NT2/D1 (cell line): ENCODE results near the gene TFF1.

Experiments used
- DNase-seq: peaks from one replicate; pipeline ENCODE4 v3.0.0-alpha.2; 2011; ENCODE audit warnings: low read depth, low spot score
- H3K27me3 ChIP-seq: 2 replicates; pipeline ENCODE4 v1.6.0; 2011; ENCODE audit warnings: mild to moderate bottlenecking; ENCODE audit not compliant: insufficient read length, insufficient read depth
- H3K36me3 ChIP-seq: 2 replicates; pipeline ENCODE4 v1.6.1; 2011; ENCODE audit warnings: mild to moderate bottlenecking, low read length, mixed read lengths; ENCODE audit not compliant: insufficient read depth, insufficient read length
- H3K4me1 ChIP-seq: 2 replicates; pipeline ENCODE4 v1.5.1; 2011; ENCODE audit not compliant: insufficient read depth, insufficient read length
- H3K4me3 ChIP-seq: 2 replicates; pipeline ENCODE4 v1.5.1; 2011; ENCODE audit warnings: low read depth; ENCODE audit not compliant: insufficient read length
- H3K9ac ChIP-seq: 2 replicates; pipeline ENCODE4 v1.6.0; 2011; ENCODE audit warnings: low read depth; ENCODE audit not compliant: insufficient read length
- H3K9me3 ChIP-seq: 2 replicates; pipeline ENCODE4 v1.5.1; 2011; ENCODE audit warnings: mild to moderate bottlenecking, low read length; ENCODE audit not compliant: insufficient read depth
- SUZ12 ChIP-seq: IDR thresholded peaks from 2 replicates; pipeline ENCODE4 v1.6.1; 2011; ENCODE audit not compliant: insufficient read length, insufficient read depth; ENCODE audit errors: extremely low read depth
- YY1 ChIP-seq: IDR thresholded peaks from 2 replicates; pipeline ENCODE4 v1.6.1; 2011; ENCODE audit not compliant: insufficient read length, insufficient read depth
- ZNF274 ChIP-seq: IDR thresholded peaks from 2 replicates; pipeline ENCODE4 v1.6.1; 2011; ENCODE audit warnings: mild to moderate bottlenecking, low read depth, low read length

The TFF1 gene

DNA sequence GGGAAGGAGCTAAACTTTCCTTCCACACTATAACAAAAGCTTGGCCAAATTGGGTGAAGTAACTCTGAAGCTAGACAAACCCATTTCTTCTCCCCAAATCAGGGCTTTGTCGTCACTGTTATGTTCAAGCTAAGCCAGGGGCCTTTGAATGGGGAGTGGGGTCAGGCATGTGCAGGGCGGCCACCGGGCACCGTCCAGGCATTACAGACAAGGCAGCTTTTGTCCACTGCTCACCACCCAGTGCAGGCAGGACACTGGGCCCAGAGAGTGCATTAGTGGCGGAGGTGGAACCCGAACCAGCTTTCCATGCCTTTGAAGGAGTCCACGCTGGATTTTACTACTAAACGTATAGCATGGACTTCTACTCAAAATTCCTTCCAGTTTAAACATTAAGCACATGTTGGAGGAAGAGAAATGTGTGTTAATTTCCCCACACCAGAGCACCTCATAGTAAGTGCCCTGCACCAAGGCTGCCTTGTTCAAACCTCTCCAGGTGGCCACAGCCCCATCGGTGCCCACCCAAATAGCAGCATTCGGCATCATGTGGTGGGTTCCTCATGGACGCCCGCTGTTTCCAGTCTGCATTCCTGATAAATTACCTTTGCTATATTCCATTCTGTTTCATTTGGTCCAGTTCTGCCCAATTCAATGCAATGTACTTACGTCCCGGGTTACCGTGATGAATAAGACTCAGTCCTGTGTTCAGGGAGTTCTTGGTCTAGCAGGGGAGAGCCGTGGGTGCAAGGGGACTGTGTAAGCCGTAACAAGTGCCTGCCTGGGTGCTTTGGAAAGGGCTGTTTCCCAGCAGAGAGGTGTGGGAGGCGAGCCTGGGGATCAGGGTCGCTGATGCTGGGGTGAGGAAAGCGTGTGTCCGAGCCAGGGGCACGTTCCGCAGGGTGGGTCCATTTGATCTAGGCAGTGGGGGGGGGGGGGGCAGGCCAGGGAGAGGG lies 39.0 kb upstream of the TFF1 start:
- Histone ChIP-seq H3K36me3 (no peaks in the 10 kb centered on the region), H3K4me3 (no peak overlapping the region), H3K9ac (no peak overlapping the region), H3K9me3 (peaks cover 9% of the 10 kb centered on the region), H3K27me3 (peaks cover 2% of the 10 kb centered on the region), H3K4me1 (peaks cover 6% of the 10 kb centered on the region)
- no peak for TF ChIP-seq ZNF274
- no peak for TF ChIP-seq YY1
- DNase-seq, result no peak

- peaks cover 9% of the 10 kb centered on the region for H3K9me3 ChIP-seq
- no peak overlapping the region for H3K4me3 ChIP-seq
- H3K36me3 ChIP-seq, result no peaks in the 10 kb centered on the region
- no peak overlapping the region for H3K9ac ChIP-seq
- TF ChIP-seq ZNF274 (no peak), SUZ12 (no peak), YY1 (no peak)
- DNase-seq, result no peak
- H3K27me3 ChIP-seq, result peaks cover 2% of the 10 kb centered on the region
- peaks cover 6% of the 10 kb centered on the region for H3K4me1 ChIP-seq
These were observed 38.2 kb upstream of the TFF1 start for GRCh38 chr21:42404539-42404938.

DNA sequence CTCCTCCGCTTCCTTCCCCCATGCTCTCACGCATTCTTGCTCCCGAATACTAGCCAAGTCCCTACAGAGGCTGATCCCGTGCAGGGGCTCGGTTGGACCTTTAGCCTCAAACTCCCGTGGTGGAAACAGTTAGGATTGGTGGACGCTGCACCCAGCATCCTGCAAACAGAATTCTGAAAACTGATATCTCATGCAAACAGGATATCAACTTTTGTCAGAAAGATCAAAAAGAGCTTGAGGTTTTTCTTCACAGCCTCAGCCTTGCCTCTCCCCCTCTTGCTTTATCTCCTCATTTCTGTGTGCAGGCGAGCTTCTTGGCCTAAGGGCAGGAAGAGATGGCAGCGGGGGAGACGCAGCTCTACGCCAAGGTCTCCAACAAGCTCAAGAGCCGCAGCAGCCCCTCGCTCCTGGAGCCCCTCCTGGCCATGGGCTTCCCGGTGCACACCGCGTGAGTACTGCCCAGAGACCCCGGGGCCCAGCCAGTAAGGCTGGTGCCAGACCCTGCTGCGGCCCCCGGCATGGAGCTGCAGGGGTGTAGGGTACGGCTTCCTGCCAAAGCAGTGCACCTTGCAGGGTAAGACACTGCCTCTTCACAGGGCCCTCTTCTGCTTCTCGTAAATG lies 37.4 kb upstream of the TFF1 start, which contains the start of gene UBASH3A:
TSS of gene UBASH3A (plus strand) at position 292 of the 621 bp plus-strand sequence. CDS start at position 336, 44 bp downstream.
- peaks cover 2% of the 10 kb centered on the region for H3K27me3 ChIP-seq
- no peaks in the 10 kb centered on the region for H3K36me3 ChIP-seq
- H3K4me1 ChIP-seq, result peaks cover 6% of the 10 kb centered on the region
- no peak within 1 kb of the TSS for H3K4me3 ChIP-seq
- DNase-seq, result no peak
- H3K9me3 ChIP-seq, result peaks cover 9% of the 10 kb centered on the region
- no peak within 1 kb of the TSS for H3K9ac ChIP-seq
- TF ChIP-seq YY1 (no peak), ZNF274 (no peak), SUZ12 (no peak)

GRCh38 chr21:42401820-42402251 lies 35.5 kb upstream of the TFF1 start:
- Histone ChIP-seq H3K9me3 (peaks cover 9% of the 10 kb centered on the region), H3K36me3 (no peaks in the 10 kb centered on the region), H3K9ac (no peak overlapping the region), H3K4me1 (peaks cover 6% of the 10 kb centered on the region), H3K27me3 (peaks cover 2% of the 10 kb centered on the region), H3K4me3 (no peak overlapping the region)
- DNase-seq, result no peak
- TF ChIP-seq YY1 (no peak), ZNF274 (no peak), SUZ12 (no peak)

DNA sequence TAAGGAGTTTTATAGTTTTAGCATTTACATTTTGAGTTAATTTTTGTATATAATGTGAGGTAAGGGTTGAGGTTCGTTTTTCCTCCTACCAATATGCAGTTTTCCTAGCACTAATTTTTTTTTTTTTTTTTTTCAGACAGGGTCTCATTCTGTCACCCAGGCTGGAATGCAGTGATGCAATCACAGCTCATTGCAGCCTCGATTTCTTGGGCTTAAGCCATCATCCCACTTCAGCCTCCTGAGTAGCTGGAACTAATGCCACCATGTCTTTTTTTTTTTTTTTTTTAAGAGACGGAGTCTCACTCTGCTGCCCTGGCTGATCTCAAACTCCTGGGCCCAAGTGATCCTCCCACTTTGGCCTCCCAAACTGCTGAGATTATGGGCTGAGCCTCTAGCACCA lies 34.8 kb upstream of the TFF1 start:
- DNase-seq, result no peak
- peaks cover 6% of the 10 kb centered on the region for H3K4me1 ChIP-seq
- peaks cover 9% of the 10 kb centered on the region for H3K9me3 ChIP-seq
- no peaks in the 10 kb centered on the region for H3K36me3 ChIP-seq
- H3K27me3 ChIP-seq, result no peaks in the 10 kb centered on the region
- TF ChIP-seq YY1 (no peak), SUZ12 (no peak), ZNF274 (no peak)
- H3K4me3 ChIP-seq, result no peak overlapping the region
- H3K9ac ChIP-seq, result no peak overlapping the region

DNA sequence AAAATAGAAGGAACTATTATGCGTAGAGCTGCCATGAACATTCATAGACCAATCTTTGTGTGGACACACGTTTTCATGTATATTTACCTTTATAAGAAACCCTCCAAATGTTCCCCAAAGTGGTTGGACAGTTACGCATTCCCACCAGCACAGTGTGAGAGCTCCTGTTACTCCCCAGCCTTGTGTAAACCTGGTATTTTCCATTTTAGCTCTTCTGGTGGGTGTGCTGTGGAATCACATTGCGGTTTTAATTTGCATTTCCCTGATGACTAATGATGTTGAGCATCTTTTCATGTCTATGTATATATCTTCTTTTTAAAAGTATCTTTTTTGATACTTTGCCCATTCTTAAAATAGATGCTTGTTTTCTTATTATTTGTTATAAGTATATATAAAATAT lies 34.2 kb upstream of the TFF1 start:
- no peak for DNase-seq
- Histone ChIP-seq H3K9me3 (peaks cover 9% of the 10 kb centered on the region), H3K36me3 (no peaks in the 10 kb centered on the region), H3K27me3 (no peaks in the 10 kb centered on the region), H3K9ac (no peak overlapping the region), H3K4me1 (peaks cover 6% of the 10 kb centered on the region), H3K4me3 (no peak overlapping the region)
- TF ChIP-seq YY1 (no peak), SUZ12 (no peak), ZNF274 (no peak)

GRCh38 chr21:42398436-42399028 lies 32.2 kb upstream of the TFF1 start:
- Histone ChIP-seq H3K9me3 (peaks cover 9% of the 10 kb centered on the region), H3K36me3 (no peaks in the 10 kb centered on the region), H3K9ac (no peak overlapping the region), H3K4me1 (peaks cover 2% of the 10 kb centered on the region), H3K4me3 (no peak overlapping the region), H3K27me3 (no peaks in the 10 kb centered on the region)
- no peak for TF ChIP-seq ZNF274
- no peak for TF ChIP-seq SUZ12
- no peak for TF ChIP-seq YY1
- DNase-seq, result no peak
